ENCODE data around the gene ADAMTS9. TPM values are rescaled to one million over a fixed set of nuclear protein-coding genes. Genes with fewer than 3 reads are reported as not detected.

Gene ADAMTS9
- total RNA-seq, 2 donors from 2014 or later, result not detected

- ATAC-seq (replicated peaks), result no peak
- Mint-ChIP-seq H3K36me3 (ENCODE audit: low read depth) (no peaks in the 10 kb centered on the region), H3K27ac (no peak overlapping the region), H3K4me3 (no peak overlapping the region), H3K27me3 (peaks cover 4% of the 10 kb centered on the region), H3K4me1 (no peaks in the 10 kb centered on the region), H3K9me3 (peaks cover 12% of the 10 kb centered on the region)
Measured at GRCh38 chr3:64599651-64600050, 88.1 kb downstream of the ADAMTS9 start.

- no peak for ATAC-seq (replicated peaks)
- no peak overlapping the region for H3K4me3 Mint-ChIP-seq
- H3K4me1 Mint-ChIP-seq, result no peaks in the 10 kb centered on the region
- peaks cover 3% of the 10 kb centered on the region for H3K9me3 Mint-ChIP-seq
- H3K27me3 Mint-ChIP-seq, result peaks cover 4% of the 10 kb centered on the region
- no peak overlapping the region for H3K27ac Mint-ChIP-seq
- H3K36me3 Mint-ChIP-seq (ENCODE audit: low read depth), result no peaks in the 10 kb centered on the region
Measured at GRCh38 chr3:64595253-64595694, 92.5 kb downstream of the ADAMTS9 start.

GRCh38 chr3:64594134-64594533 is 93.7 kb downstream of the ADAMTS9 start:
- ATAC-seq (replicated peaks), result no peak
- Mint-ChIP-seq H3K4me3 (no peak overlapping the region), H3K27me3 (peaks cover 4% of the 10 kb centered on the region), H3K36me3 (ENCODE audit: low read depth) (no peaks in the 10 kb centered on the region), H3K27ac (no peak overlapping the region), H3K4me1 (no peaks in the 10 kb centered on the region), H3K9me3 (peaks cover 3% of the 10 kb centered on the region)

GRCh38 chr3:64593350-64593749 is 94.5 kb downstream of the ADAMTS9 start:
- no peak for ATAC-seq (replicated peaks)
- Mint-ChIP-seq H3K9me3 (peaks cover 3% of the 10 kb centered on the region), H3K36me3 (ENCODE audit: low read depth) (no peaks in the 10 kb centered on the region), H3K4me1 (no peaks in the 10 kb centered on the region), H3K27me3 (peaks cover 4% of the 10 kb centered on the region), H3K27ac (no peak overlapping the region), H3K4me3 (no peak overlapping the region)

- H3K4me1 Mint-ChIP-seq, result no peaks in the 10 kb centered on the region
- H3K9me3 Mint-ChIP-seq, result no peaks in the 10 kb centered on the region
- no peaks in the 10 kb centered on the region for H3K27me3 Mint-ChIP-seq
- ATAC-seq (replicated peaks), result no peak
- no peak overlapping the region for H3K27ac Mint-ChIP-seq
- no peak overlapping the region for H3K4me3 Mint-ChIP-seq
- H3K36me3 Mint-ChIP-seq (ENCODE audit: low read depth), result no peaks in the 10 kb centered on the region
Measured at GRCh38 chr3:64591615-64592014, 96.2 kb downstream of the ADAMTS9 start.

GRCh38 chr3:64588380-64588779 is 99.4 kb downstream of the ADAMTS9 start:
- Mint-ChIP-seq H3K27ac (no peak overlapping the region), H3K4me3 (no peak overlapping the region), H3K4me1 (no peaks in the 10 kb centered on the region), H3K36me3 (ENCODE audit: low read depth) (no peaks in the 10 kb centered on the region), H3K27me3 (peaks cover 11% of the 10 kb centered on the region), H3K9me3 (no peaks in the 10 kb centered on the region)
- no peak for ATAC-seq (replicated peaks)

GRCh38 chr3:64586952-64587351 is 100.8 kb downstream of the ADAMTS9 start:
- H3K9me3 Mint-ChIP-seq, result no peaks in the 10 kb centered on the region
- ATAC-seq (replicated peaks), result no peak
- no peaks in the 10 kb centered on the region for H3K4me1 Mint-ChIP-seq
- peaks cover 11% of the 10 kb centered on the region for H3K27me3 Mint-ChIP-seq
- H3K4me3 Mint-ChIP-seq, result no peak overlapping the region
- no peak overlapping the region for H3K27ac Mint-ChIP-seq
- H3K36me3 Mint-ChIP-seq (ENCODE audit: low read depth), result no peaks in the 10 kb centered on the region

- Mint-ChIP-seq H3K27ac (no peak overlapping the region), H3K9me3 (no peaks in the 10 kb centered on the region), H3K4me1 (no peaks in the 10 kb centered on the region), H3K36me3 (ENCODE audit: low read depth) (no peaks in the 10 kb centered on the region), H3K4me3 (no peak overlapping the region), H3K27me3 (peaks cover 11% of the 10 kb centered on the region)
- ATAC-seq (replicated peaks), result no peak
Measured at GRCh38 chr3:64584179-64584578, 103.6 kb downstream of the ADAMTS9 start.

- peaks cover 4% of the 10 kb centered on the region for H3K9me3 Mint-ChIP-seq
- peaks cover 6% of the 10 kb centered on the region for H3K27me3 Mint-ChIP-seq
- no peak overlapping the region for H3K27ac Mint-ChIP-seq
- H3K4me1 Mint-ChIP-seq, result no peaks in the 10 kb centered on the region
- H3K4me3 Mint-ChIP-seq, result no peak overlapping the region
- H3K36me3 Mint-ChIP-seq (ENCODE audit: low read depth), result no peaks in the 10 kb centered on the region
- ATAC-seq (replicated peaks), result no peak
Measured at GRCh38 chr3:64578797-64579196, 109.0 kb downstream of the ADAMTS9 start.

GRCh38 chr3:64578062-64578770 is 109.6 kb downstream of the ADAMTS9 start:
- Mint-ChIP-seq H3K27ac (no peak overlapping the region), H3K4me1 (no peaks in the 10 kb centered on the region), H3K9me3 (peaks cover 4% of the 10 kb centered on the region), H3K36me3 (ENCODE audit: low read depth) (no peaks in the 10 kb centered on the region), H3K4me3 (no peak overlapping the region), H3K27me3 (peaks cover 5% of the 10 kb centered on the region)
- no peak for ATAC-seq (replicated peaks)

- no peak for ATAC-seq (replicated peaks)
- Mint-ChIP-seq H3K27me3 (peaks cover 5% of the 10 kb centered on the region), H3K27ac (no peak overlapping the region), H3K9me3 (peaks cover 4% of the 10 kb centered on the region), H3K36me3 (ENCODE audit: low read depth) (no peaks in the 10 kb centered on the region), H3K4me3 (no peak overlapping the region), H3K4me1 (no peaks in the 10 kb centered on the region)
Measured at GRCh38 chr3:64576211-64576775, 111.5 kb downstream of the ADAMTS9 start.

- Mint-ChIP-seq H3K27ac (no peak overlapping the region), H3K36me3 (ENCODE audit: low read depth) (no peaks in the 10 kb centered on the region), H3K9me3 (peaks cover 4% of the 10 kb centered on the region), H3K4me3 (no peak overlapping the region), H3K4me1 (no peaks in the 10 kb centered on the region), H3K27me3 (peaks cover 5% of the 10 kb centered on the region)
- no peak for ATAC-seq (replicated peaks)
Measured at GRCh38 chr3:64575211-64575844, 112.5 kb downstream of the ADAMTS9 start.

GRCh38 chr3:64574194-64574593 is 113.6 kb downstream of the ADAMTS9 start:
- peaks cover 5% of the 10 kb centered on the region for H3K27me3 Mint-ChIP-seq
- no peak overlapping the region for H3K27ac Mint-ChIP-seq
- no peak overlapping the region for H3K4me3 Mint-ChIP-seq
- peaks cover 4% of the 10 kb centered on the region for H3K9me3 Mint-ChIP-seq
- no peaks in the 10 kb centered on the region for H3K4me1 Mint-ChIP-seq
- no peak for ATAC-seq (replicated peaks)
- no peaks in the 10 kb centered on the region for H3K36me3 Mint-ChIP-seq (ENCODE audit: low read depth)

GRCh38 chr3:64571982-64572381 is 115.8 kb downstream of the ADAMTS9 start:
- H3K9me3 Mint-ChIP-seq, result no peaks in the 10 kb centered on the region
- H3K27me3 Mint-ChIP-seq, result peaks cover 8% of the 10 kb centered on the region
- no peak overlapping the region for H3K4me3 Mint-ChIP-seq
- ATAC-seq (replicated peaks), result no peak
- H3K36me3 Mint-ChIP-seq (ENCODE audit: low read depth), result no peaks in the 10 kb centered on the region
- H3K27ac Mint-ChIP-seq, result no peak overlapping the region
- no peaks in the 10 kb centered on the region for H3K4me1 Mint-ChIP-seq

GRCh38 chr3:64568895-64569517 is 118.8 kb downstream of the ADAMTS9 start:
- peaks cover 8% of the 10 kb centered on the region for H3K27me3 Mint-ChIP-seq
- no peaks in the 10 kb centered on the region for H3K4me1 Mint-ChIP-seq
- no peak overlapping the region for H3K27ac Mint-ChIP-seq
- no peak for ATAC-seq (replicated peaks)
- H3K4me3 Mint-ChIP-seq, result no peak overlapping the region
- H3K9me3 Mint-ChIP-seq, result no peaks in the 10 kb centered on the region
- no peaks in the 10 kb centered on the region for H3K36me3 Mint-ChIP-seq (ENCODE audit: low read depth)
